K562 (cell line): ENCODE results near the gene RABL6. TPM values are rescaled to one million over a fixed set of nuclear protein-coding genes. Genes with fewer than 3 reads are reported as not detected.

Experiments
- ATAC-seq: fragments of 200-7000 bp; cut with Tn5 transposase; 3 replicates; pipeline ENCODE4 v1.9.1; 2020; ENCODE audit warnings: moderate library complexity
- BruUV-seq: library from RNA; stranded (reverse); fragments of 400-500 nt; replicated peaks from 2 replicates; lab custom pipeline; 2021; lab: Mats Ljungman, UMichigan
- CTCF ChIA-PET: fragments of 300-600 bp; formaldehyde crosslinking; extraction: SDS; loops from one replicate; lab custom pipeline; 2021; ENCODE audit warnings: low intra/inter-chr PET ratio; lab: Yijun Ruan, JAX
- POLR2A ChIA-PET: fragments of 300-600, 350-650 bp; sonication (Branson Sonifier 250); formaldehyde crosslinking; extraction: SDS; loops from one replicate; lab custom pipeline; 2021; ENCODE audit warnings: antibody characterized with exemption, inconsistent platforms; lab: Yijun Ruan, JAX
- DNase-seq, 4 experiments: peaks; one replicate each; pipeline versions ENCODE4 v3.0.0 to v3.0.0-alpha.2; 2011 to 2018; ENCODE audit warnings: low spot score in 3 of 4, mixed read lengths in 3 of 4; ENCODE audit errors: extremely low read depth in 1 of 4
- FAIRE-seq: peaks from 2 replicates; lab custom pipeline; 2011; peaks lifted over from hg19 to GRCh38; lab: Jason Lieb, UNC
- H2AFZ ChIP-seq: 2 replicates; pipeline ENCODE4 v1.6.0; 2011; ENCODE audit warnings: low read depth, low read length, control low read depth, inconsistent platforms
- H3K27ac ChIP-seq: fragments of 200-600 bp; 3 replicates; pipeline ENCODE4 v1.8.0; 2011; ENCODE audit warnings: low read depth, mild to moderate bottlenecking, control low read depth, inconsistent platforms, low read length, moderate library complexity, mixed read lengths; ENCODE audit errors: extremely low read depth
- H3K27me3 ChIP-seq, 2 experiments: fragments of 300-600 bp in 1 of 2; 2 replicates in 1 of 2; 3 replicates in 1 of 2; pipeline versions ENCODE4 v1.6.0 to v1.8.0; 2011; ENCODE audit warnings: inconsistent platforms in 2 of 2, low read length in 2 of 2, mild to moderate bottlenecking in 1 of 2, mixed read lengths in 1 of 2, moderate library complexity in 1 of 2; ENCODE audit not compliant: control insufficient read depth in 2 of 2, insufficient read depth in 2 of 2
- H3K36me3 ChIP-seq: fragments of 300-600 bp; 3 replicates; pipeline ENCODE4 v1.8.0; 2011; ENCODE audit warnings: mild to moderate bottlenecking, low read length, inconsistent platforms; ENCODE audit not compliant: control insufficient read depth, insufficient read depth
- H3K4me1 ChIP-seq, 2 experiments: fragments of 200-600 bp in 1 of 2; replicated peaks in 1 of 2; 2 replicates in 1 of 2; 3 replicates in 1 of 2; pipeline versions ENCODE4 v1.5.1 to v1.8.0; 2011; ENCODE audit warnings: inconsistent platforms in 2 of 2, low read length in 2 of 2, mild to moderate bottlenecking in 1 of 2, mixed read lengths in 1 of 2, moderate library complexity in 1 of 2; ENCODE audit not compliant: control insufficient read depth in 2 of 2, insufficient read depth in 2 of 2
- H3K4me2 ChIP-seq: 2 replicates; pipeline ENCODE4 v1.6.1; 2011; ENCODE audit warnings: low read length, control low read depth, inconsistent platforms, mixed read lengths; ENCODE audit not compliant: insufficient read depth
- H3K4me3 ChIP-seq: fragments of 200-600 bp; sonication (generic), shearing (Covaris generic); 2 replicates; pipeline ENCODE4 v1.5.1; 2016; ENCODE audit warnings: control low read depth, inconsistent platforms
- H3K79me2 ChIP-seq: fragments of 200-600 bp; 3 replicates; pipeline ENCODE4 v1.8.0; 2011; ENCODE audit warnings: low read length, inconsistent platforms; ENCODE audit not compliant: control insufficient read depth, insufficient read depth
- H3K9ac ChIP-seq, 2 experiments: 2 replicates each; pipeline versions ENCODE4 v1.6.0 to v1.6.1; 2011; ENCODE audit warnings: low read depth in 2 of 2, low read length in 2 of 2, control low read depth in 1 of 2, inconsistent platforms in 1 of 2, mild to moderate bottlenecking in 1 of 2, mixed read lengths in 1 of 2; ENCODE audit not compliant: insufficient read depth in 1 of 2
- H3K9me1 ChIP-seq: one replicate; pipeline ENCODE4 v1.6.0; 2011; ENCODE audit warnings: inconsistent platforms, mild to moderate bottlenecking, low read length, moderate library complexity; ENCODE audit not compliant: control insufficient read depth, insufficient read depth
- H3K9me3 ChIP-seq: replicated peaks from 2 replicates; pipeline ENCODE4 v1.5.1; 2011; ENCODE audit warnings: low read depth, low read length, inconsistent platforms; ENCODE audit not compliant: control insufficient read depth, insufficient read depth
- H4K20me1 ChIP-seq: replicated peaks from 2 replicates; pipeline ENCODE4 v1.6.1; 2011; ENCODE audit warnings: low read length, inconsistent platforms, mixed read lengths; ENCODE audit not compliant: control insufficient read depth, insufficient read depth
- BCOR ChIP-seq: fragments of 450-650 bp; IDR thresholded peaks from 2 replicates; pipeline ENCODE4 v1.6.1; 2016
- CBFB ChIP-seq: sonication (generic); formaldehyde crosslinking; IDR thresholded peaks from 2 replicates; pipeline ENCODE4 v1.4.0; 2020; ENCODE audit warnings: mild to moderate bottlenecking, missing genetic modification reagents
- HNRNPK ChIP-seq: fragments of 200-400 bp; formaldehyde crosslinking; IDR thresholded peaks from one replicate; pipeline ENCODE4 v1.6.1; 2018; ENCODE audit warnings: mild to moderate bottlenecking, low read depth, low read length; ENCODE audit not compliant: poor library complexity, severe bottlenecking
- MEF2A ChIP-seq: IDR thresholded peaks from 2 replicates; pipeline ENCODE4 v1.6.1; 2011; ENCODE audit warnings: low read depth, mild to moderate bottlenecking, low read length, moderate library complexity; ENCODE audit not compliant: control insufficient read depth
- MYNN ChIP-seq, 2 experiments: sonication (generic); formaldehyde crosslinking in 1 of 2; IDR thresholded peaks; 2 replicates each; pipeline versions ENCODE4 v1.5.0 to v1.6.1; 2016 to 2020; ENCODE audit warnings: antibody characterized with exemption in 1 of 2, missing genetic modification reagents in 1 of 2
- NFIX ChIP-seq: fragments of 250-450 bp; sonication (Bioruptor Pico); IDR thresholded peaks from 2 replicates; pipeline ENCODE4 v1.4.0; 2020; ENCODE audit warnings: low read depth, mild to moderate bottlenecking, moderate library complexity
- TARDBP ChIP-seq: fragments of 450-650 bp; IDR thresholded peaks from 2 replicates; pipeline ENCODE4 v1.6.1; 2016
- TEAD1 ChIP-seq, 2 experiments: fragments of 450-650 bp in 1 of 2; sonication (generic) in 1 of 2; formaldehyde crosslinking; IDR thresholded peaks; 2 replicates each; pipeline versions ENCODE4 v1.4.0 to v1.8.0; 2020 to 2022; ENCODE audit warnings: mild to moderate bottlenecking in 2 of 2, missing genetic modification reagents in 1 of 2
- ZNF589 ChIP-seq: fragments of 200-800 bp; sonication (Bioruptor generic); IDR thresholded peaks from 2 replicates; pipeline ENCODE4 v1.6.1; 2016; ENCODE audit warnings: low read depth, missing genetic modification characterization, missing compliant biosample characterization
- WGBS: fragments of 100-300 bp; shearing (Covaris generic); methylation state at CpG from one replicate; pipeline ENCODE4 v1.1.6; 2016; ENCODE audit warnings: low coverage, mixed read lengths; ENCODE audit not compliant: insufficient coverage; ENCODE audit errors: missing lambda C conversion rate; 5-methylcytosine and 5-hydroxymethylcytosine counted together
- in situ Hi-C: fragments of 300-500 bp; cut with MboI; formaldehyde crosslinking; loops from 4 replicates; pipeline ENCODE4 v1.15.0; 2018; ENCODE audit warnings: inconsistent platforms, mixed read lengths
- intact Hi-C: fragments of 100-400 bp; cut with micrococcal nuclease; formaldehyde crosslinking; loops from 2 replicates; pipeline ENCODE4 v1.14.2; 2022
- polyA plus RNA-seq, 8 experiments: library from polyadenylated mRNA; depleted of rRNA in 4 of 8; stranded (reverse) in 5 of 8; unstranded in 3 of 8; fragments of >200 nt; fragmentation: Nextera tagmentation in 2 of 8; fragmentation: Illumina TruSeq in 1 of 8; extraction: Ambion mirVana in 2 of 8; extraction: Trizol in 1 of 8; gene quantifications; 2 replicates each; pipeline versions ENCODE4 v1.2.1 to v1.2.3, GENCODE V29; 2011 to 2014; ENCODE audit warnings: inconsistent platforms in 1 of 8, missing spikeins in 1 of 8
- total RNA-seq, 7 experiments: library from RNA; depleted of rRNA in 6 of 7; stranded (reverse); fragments of >200 nt in 6 of 7; fragmentation: Illumina TruSeq in 2 of 7; extraction: Trizol in 2 of 7; gene quantifications; 2 replicates each; pipeline versions ENCODE4 v1.2.1 to v1.2.3, GENCODE V29; 2011 to 2021; ENCODE audit warnings: low replicate concordance in 1 of 7
- TF ChIP-seq, protein P1 (sequence below): sonication (generic); formaldehyde crosslinking; IDR thresholded peaks from 2 replicates; pipeline ENCODE4 v1.8.0; 2022; ENCODE audit warnings: missing genetic modification reagents, mild to moderate bottlenecking, borderline replicate concordance
- TF ChIP-seq, protein P2 (sequence below): sonication (generic); formaldehyde crosslinking; IDR thresholded peaks from 2 replicates; pipeline ENCODE4 v1.4.0; 2020; ENCODE audit warnings: mild to moderate bottlenecking, missing genetic modification reagents
- TF ChIP-seq, protein P3 (sequence below): sonication (generic); formaldehyde crosslinking; IDR thresholded peaks from 2 replicates; pipeline ENCODE4 v1.8.1; 2023; ENCODE audit warnings: mild to moderate bottlenecking, missing genetic modification reagents
- TF ChIP-seq, protein P4 (sequence below): fragments of 200-400 bp; formaldehyde crosslinking; IDR thresholded peaks from 2 replicates; pipeline ENCODE4 v1.6.1; 2017; ENCODE audit warnings: mild to moderate bottlenecking, low read depth, low read length, moderate library complexity

Gene RABL6
- total and polyA plus RNA-seq, 9 of the 15 experiments (the other 6 are each of a cell fraction or from before 2014, with no cell fraction given), result 5.6 to 181 (median 84.5) TPM

DNA sequence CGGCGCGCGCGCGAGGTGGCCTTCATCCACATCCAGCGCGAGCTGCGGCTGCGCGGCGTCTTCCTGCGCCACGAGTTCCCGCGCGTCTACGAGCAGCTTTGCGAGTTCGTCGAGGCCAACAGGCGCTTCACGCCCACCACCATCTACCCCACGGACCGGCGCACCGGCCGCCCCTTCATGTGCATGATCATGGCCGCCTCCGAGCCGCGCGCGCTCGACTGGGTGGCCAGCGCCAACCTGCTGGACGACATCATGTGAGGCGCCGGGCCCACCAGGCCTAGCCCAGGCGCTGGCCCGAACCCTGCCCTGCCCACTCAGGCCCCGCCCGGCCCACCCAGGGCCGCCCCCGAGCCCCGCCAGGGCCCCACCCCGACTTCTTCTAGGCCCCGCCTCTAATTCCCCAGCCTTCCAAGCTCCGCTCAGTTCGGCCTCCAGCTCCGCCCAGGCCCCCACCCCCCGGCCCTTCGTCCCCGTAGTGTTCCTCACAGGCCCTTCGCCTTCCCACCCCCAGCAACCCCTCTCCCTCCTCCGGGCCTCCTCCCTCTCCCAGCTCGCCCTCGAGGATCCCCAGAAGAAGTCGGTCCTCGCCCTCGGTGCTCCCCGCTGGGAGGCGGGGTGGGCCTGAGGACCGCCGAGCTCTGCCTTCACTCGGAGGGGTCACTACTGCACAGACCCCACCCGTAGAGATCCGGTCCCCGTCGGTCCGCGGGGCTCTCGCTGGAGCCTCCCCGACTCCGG is 39.5 kb downstream of the RABL6 start:
- peak overlapping the region; percentile 97 for H3K4me2 ChIP-seq
- ChIA-PET POLR2A (interaction anchor here (0.6 to 1.8 kb wide), 11 partner anchors 9 to 223 kb away, joined by 3 to 8 read pairs (median 4); partner anchors contain the start of genes EDF1 and SAPCD2), CTCF (interaction anchor here (0.7 kb wide), 1 partner anchor 95 kb away, joined by 3 read pairs; no protein-coding TSS in a partner anchor)
- H3K4me3 ChIP-seq, result peak overlapping the region; percentile 95
- H3K9me3 ChIP-seq, result no peaks in the 10 kb centered on the region
- H3K9me1 ChIP-seq, result no peaks in the 10 kb centered on the region
- 62% methylated on average over 35 of the region's 75 CpGs for WGBS
- peak; percentile 49 for ATAC-seq
- DNase-seq, result peak; percentile 71 to 86 (median 80)
- peak overlapping the region; percentile 89 for H3K27ac ChIP-seq
- H4K20me1 ChIP-seq, result 0 out of 2 replicates have a peak, but pooled peaks cover 5% of the 10 kb centered on the region
- intact Hi-C loops, result loop anchor here (5.0 kb wide), 1 partner anchor 95 kb away; the partner anchor contains the start of gene FBXW5
- FAIRE-seq, result no peak
- BruUV-seq, result no TSS peak
- H3K4me1 ChIP-seq, result peaks cover 13 to 85% of the 10 kb centered on the region in 2 experiments; a peak in 4 of 5 replicates
- H3K79me2 ChIP-seq, result peaks cover 27% of the 10 kb centered on the region
- in situ Hi-C loops, result no loop called here
- H3K36me3 ChIP-seq, result peaks cover 21% of the 10 kb centered on the region; the same call in 1 of the 3 replicates
- no peaks in the 10 kb centered on the region for H3K27me3 ChIP-seq
- peak overlapping the region; percentile 92 to 97 for H3K9ac ChIP-seq
- H2AFZ ChIP-seq, result peak overlapping the region; percentile 91; the same call in 1 of the 2 replicates
- TF ChIP-seq TEAD1 (CRISPR knock-in tag; IDR thresholded peaks at IDR 0.05) (no peak), NFIX (CRISPR knock-in tag) (no peak), CBFB (0 out of 2 replicates have a peak, but pooled peaks have one; percentile 59), HNRNPK (no peak), BCOR (no peak), MEF2A (no peak), TARDBP (no peak), ZNF589 (CRISPR knock-in tag) (no peak), MYNN (IDR thresholded peaks at IDR 0.05) (no peak), MYNN (CRISPR knock-in tag; IDR thresholded peaks at IDR 0.05) (no peak)
- TF ChIP-seq, protein P1, sequence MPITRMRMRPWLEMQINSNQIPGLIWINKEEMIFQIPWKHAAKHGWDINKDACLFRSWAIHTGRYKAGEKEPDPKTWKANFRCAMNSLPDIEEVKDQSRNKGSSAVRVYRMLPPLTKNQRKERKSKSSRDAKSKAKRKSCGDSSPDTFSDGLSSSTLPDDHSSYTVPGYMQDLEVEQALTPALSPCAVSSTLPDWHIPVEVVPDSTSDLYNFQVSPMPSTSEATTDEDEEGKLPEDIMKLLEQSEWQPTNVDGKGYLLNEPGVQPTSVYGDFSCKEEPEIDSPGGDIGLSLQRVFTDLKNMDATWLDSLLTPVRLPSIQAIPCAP (CRISPR knock-in tag), result no peak
- TF ChIP-seq, protein P2, sequence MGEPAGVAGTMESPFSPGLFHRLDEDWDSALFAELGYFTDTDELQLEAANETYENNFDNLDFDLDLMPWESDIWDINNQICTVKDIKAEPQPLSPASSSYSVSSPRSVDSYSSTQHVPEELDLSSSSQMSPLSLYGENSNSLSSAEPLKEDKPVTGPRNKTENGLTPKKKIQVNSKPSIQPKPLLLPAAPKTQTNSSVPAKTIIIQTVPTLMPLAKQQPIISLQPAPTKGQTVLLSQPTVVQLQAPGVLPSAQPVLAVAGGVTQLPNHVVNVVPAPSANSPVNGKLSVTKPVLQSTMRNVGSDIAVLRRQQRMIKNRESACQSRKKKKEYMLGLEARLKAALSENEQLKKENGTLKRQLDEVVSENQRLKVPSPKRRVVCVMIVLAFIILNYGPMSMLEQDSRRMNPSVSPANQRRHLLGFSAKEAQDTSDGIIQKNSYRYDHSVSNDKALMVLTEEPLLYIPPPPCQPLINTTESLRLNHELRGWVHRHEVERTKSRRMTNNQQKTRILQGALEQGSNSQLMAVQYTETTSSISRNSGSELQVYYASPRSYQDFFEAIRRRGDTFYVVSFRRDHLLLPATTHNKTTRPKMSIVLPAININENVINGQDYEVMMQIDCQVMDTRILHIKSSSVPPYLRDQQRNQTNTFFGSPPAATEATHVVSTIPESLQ (CRISPR knock-in tag), result no peak
- TF ChIP-seq, protein P3, sequence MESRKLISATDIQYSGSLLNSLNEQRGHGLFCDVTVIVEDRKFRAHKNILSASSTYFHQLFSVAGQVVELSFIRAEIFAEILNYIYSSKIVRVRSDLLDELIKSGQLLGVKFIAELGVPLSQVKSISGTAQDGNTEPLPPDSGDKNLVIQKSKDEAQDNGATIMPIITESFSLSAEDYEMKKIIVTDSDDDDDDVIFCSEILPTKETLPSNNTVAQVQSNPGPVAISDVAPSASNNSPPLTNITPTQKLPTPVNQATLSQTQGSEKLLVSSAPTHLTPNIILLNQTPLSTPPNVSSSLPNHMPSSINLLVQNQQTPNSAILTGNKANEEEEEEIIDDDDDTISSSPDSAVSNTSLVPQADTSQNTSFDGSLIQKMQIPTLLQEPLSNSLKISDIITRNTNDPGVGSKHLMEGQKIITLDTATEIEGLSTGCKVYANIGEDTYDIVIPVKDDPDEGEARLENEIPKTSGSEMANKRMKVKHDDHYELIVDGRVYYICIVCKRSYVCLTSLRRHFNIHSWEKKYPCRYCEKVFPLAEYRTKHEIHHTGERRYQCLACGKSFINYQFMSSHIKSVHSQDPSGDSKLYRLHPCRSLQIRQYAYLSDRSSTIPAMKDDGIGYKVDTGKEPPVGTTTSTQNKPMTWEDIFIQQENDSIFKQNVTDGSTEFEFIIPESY, result peak; percentile 96
- TF ChIP-seq, protein P4, sequence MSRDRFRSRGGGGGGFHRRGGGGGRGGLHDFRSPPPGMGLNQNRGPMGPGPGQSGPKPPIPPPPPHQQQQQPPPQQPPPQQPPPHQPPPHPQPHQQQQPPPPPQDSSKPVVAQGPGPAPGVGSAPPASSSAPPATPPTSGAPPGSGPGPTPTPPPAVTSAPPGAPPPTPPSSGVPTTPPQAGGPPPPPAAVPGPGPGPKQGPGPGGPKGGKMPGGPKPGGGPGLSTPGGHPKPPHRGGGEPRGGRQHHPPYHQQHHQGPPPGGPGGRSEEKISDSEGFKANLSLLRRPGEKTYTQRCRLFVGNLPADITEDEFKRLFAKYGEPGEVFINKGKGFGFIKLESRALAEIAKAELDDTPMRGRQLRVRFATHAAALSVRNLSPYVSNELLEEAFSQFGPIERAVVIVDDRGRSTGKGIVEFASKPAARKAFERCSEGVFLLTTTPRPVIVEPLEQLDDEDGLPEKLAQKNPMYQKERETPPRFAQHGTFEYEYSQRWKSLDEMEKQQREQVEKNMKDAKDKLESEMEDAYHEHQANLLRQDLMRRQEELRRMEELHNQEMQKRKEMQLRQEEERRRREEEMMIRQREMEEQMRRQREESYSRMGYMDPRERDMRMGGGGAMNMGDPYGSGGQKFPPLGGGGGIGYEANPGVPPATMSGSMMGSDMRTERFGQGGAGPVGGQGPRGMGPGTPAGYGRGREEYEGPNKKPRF, result no peak
